ENCODE measurements around the gene ADTRP.

Gene ADTRP

GRCh38 chr6:11756726-11757125, 21.9 kb downstream of the ADTRP start:
- DNase-seq (ENCODE audit: low read depth in 2 of 3, low spot score in 1 of 3): no peak

DNA sequence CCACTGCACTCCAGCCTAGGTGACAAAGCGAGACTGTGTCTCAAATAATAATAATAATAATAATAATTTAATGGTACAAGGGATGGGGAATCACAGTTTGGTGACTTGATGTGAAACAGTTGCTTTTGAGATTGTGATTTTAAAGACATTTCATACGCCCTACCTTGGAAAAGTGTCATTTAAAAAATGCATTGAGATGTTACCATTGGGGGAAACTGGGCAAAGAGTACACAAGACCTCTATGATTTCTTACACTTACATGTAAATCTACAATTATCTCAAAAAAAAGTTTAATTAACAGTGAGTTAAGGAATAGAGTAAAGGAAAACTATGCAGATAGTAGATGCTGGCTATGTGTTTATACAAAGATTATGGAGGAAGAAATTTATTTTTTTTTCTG, 22.3 kb downstream of the ADTRP start:
- no peak for DNase-seq (ENCODE audit: low read depth in 2 of 3, low spot score in 1 of 3)

GRCh38 chr6:11755725-11756124, 22.9 kb downstream of the ADTRP start:
- no peak for DNase-seq (ENCODE audit: low read depth in 2 of 3, low spot score in 1 of 3)

DNA sequence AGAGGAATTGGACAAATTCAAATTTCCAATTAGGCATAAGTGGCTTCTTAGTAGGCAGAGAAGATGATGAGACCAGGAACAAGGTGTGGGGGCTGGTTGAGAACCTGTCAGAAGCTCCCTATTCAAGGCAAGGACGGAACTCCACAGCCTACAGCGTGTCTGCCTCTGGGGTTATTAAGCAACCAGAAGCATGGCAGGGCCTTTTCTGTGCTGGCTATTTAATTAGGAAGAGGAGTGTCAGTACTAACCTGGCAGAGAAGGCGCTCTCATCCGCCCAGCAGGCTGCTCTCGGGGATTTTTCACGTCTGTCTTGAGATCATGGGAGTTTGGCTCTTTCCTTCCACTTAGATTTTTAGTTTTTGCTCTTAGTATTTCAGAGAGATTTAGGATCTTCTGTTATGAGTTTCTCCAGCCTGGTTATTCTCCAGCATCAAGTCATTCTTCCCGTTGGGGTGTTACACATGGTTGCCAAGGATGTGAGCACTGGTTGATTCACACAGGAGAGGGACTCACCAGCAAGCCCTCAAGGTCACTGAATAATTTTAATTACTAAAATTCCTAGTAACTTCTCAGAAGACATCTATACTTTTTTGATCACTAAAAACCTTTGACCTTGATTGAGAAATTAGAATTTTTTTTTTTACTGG, 23.9 kb downstream of the ADTRP start:
- DNase-seq (ENCODE audit: low read depth in 2 of 3, low spot score in 1 of 3): no peak

DNA sequence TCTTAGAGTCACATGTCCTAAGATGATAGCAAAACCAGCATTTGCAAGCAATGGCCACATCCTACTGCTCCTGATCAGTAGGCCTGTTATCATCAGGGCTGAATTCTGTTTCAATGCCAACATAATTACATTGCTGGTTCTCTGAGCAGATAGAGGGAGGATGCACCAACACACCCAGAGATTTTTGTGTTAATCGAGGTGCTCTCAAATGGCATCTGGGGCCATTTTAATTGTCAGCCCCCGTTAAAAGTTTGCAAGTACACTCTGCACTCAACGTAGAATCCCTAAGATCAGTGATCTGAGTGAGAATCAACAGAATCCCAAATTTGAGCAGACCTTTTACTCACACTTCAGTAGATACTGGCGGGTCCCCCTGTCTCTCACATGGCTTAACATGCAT, 24.8 kb downstream of the ADTRP start:
- no peak for DNase-seq (ENCODE audit: low read depth in 2 of 3, low spot score in 1 of 3)

DNA sequence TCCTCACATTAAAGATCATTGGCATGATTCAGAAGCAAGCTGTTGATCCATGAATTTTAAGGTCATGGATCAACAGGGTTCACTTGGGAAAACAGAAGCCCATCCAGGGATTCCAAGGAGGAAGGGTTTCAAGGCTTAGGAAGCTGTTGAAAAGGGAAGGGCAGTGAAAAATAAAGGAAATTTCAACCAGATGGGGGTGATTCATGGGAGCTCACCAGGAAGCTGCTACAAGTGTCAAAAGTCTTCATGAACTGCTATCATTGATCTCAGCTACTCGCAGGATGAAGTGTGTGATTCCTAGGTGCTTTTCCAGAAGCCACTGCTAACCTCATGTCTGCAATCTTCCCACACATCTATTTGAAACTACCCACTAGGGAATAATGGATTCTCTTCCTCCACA, 26.2 kb downstream of the ADTRP start:
- no peak for DNase-seq (ENCODE audit: low read depth in 2 of 3, low spot score in 1 of 3)

- DNase-seq (ENCODE audit: low read depth in 2 of 3, low spot score in 1 of 3): no peak
These were observed 27.9 kb downstream of the ADTRP start for GRCh38 chr6:11750682-11751081.

GRCh38 chr6:11748591-11749210, 29.9 kb downstream of the ADTRP start:
- DNase-seq (ENCODE audit: low read depth in 2 of 3, low spot score in 1 of 3): no peak

DNA sequence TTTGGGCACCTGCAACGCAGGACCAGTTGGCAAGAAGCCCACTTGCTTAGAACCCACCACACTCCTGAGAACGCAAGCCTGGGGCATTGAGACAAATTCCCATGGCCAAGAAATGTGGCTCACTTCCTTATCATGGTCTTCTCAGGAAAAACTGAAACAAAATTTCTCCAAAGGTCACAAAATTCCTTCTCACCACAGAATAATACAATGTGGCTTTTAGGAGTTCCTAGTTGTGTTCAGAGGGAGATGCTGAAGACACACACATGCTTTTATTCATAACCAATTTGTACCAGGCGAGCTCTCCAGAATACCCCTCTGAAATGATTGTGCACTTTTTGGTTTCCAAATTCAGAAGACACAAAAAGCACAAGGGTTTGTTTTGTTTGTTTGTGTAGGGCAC, 31.6 kb downstream of the ADTRP start:
- no peak for DNase-seq (ENCODE audit: low read depth in 2 of 3, low spot score in 1 of 3)

DNA sequence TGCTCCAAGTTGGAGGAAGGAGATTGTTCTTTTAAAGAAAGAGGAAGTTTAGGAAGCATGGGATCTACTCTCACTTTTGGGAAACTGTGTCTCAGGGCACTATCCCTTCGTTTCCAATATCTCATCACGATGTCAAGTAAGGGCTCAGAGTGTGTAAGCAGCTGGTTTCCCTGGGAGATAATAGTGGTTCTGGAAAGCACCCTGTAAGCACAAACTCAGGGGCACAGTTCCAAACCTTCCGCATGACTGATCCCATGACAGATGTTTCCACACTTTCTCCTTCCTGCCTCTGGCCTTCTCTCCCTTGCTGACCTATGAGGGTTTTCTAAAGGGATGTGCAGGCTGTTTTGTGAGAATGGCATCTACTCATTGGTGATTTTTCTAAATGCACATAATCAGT, 33.9 kb downstream of the ADTRP start:
- no peak for DNase-seq (ENCODE audit: low read depth in 2 of 3, low spot score in 1 of 3)

DNA sequence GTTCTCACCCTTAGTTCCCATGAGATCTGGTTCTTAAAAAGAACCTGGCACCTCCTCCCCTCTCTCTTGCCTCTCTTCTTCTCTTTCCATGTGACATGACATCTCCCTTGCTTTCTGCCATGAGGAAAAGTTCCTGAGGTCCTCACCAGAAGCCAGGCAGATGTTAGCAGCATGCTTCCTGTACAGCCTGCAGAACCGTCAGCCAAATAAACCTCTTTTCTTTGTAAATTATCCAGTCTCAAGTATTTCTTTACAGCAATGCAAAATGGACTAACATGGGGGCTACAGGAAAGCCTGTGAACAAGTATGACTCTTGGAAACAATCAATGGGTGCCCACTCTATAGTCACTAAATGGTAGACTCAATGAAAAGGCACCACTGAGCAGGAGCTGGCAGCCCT, 34.5 kb downstream of the ADTRP start:
- no peak for DNase-seq (ENCODE audit: low read depth in 2 of 3, low spot score in 1 of 3)

DNA sequence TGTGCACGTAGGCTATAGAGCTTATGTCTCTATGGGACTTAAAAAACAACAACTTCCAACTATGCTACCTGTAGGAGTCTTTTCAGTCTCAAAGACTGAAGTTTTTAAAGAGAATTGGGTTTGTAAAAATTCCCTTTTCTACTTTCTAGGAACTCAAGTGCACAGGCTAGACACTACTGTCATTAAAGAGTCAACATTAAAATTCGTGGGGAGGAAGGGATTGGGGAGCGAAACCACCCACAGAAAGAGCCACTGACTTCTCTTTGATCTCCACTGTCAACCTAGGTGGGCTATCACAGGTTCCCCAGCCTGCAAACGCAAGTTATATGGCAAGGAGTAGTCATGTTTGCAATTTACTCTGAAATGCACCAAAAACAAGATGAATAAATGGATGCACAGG, 37.7 kb downstream of the ADTRP start:
- DNase-seq (ENCODE audit: low read depth in 2 of 3, low spot score in 1 of 3): no peak

- DNase-seq (ENCODE audit: low read depth in 2 of 3, low spot score in 1 of 3): no peak
These were observed 39.8 kb downstream of the ADTRP start for GRCh38 chr6:11738661-11739375.

DNA sequence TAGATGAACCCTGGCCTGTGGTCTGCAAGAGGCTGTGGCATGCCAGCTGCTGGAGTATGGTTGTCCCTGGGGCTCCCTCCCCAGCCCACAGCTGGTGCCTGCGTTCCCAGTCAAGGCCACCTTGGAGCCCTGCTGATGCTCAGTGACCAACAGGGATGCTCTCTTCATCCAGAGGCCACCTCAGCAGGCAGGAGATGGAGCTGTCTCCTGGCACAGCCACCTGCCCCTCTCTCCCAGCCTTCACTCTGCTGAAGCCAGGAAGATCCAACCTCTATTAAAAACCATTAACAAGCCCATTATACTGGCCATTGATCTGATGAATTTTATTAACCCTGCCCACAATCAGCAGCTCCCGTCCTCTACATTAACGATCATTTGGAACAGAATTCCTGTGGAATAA, 40.4 kb downstream of the ADTRP start:
- DNase-seq (ENCODE audit: low read depth in 2 of 3, low spot score in 1 of 3): no peak

DNA sequence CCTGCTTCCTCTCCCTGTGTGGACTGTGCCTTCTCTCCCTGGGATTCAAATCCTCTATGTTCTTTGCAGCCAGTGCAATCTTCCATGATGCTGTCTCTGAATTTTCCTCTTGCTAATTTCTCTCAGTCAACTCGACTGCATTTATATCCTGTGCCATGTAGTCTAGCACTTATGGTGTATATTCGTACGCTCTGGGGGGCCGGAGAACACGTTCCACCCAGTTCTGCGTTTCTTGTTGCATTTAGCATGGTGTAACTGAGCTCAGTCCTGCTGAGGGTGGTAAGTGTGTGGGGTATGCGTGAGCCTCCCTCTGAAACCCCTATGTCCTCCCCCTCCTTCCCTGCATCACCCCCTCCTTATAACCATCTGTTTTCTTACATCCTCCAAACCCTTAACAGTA, 42.0 kb downstream of the ADTRP start:
- no peak for DNase-seq (ENCODE audit: low read depth in 2 of 3, low spot score in 1 of 3)

DNA sequence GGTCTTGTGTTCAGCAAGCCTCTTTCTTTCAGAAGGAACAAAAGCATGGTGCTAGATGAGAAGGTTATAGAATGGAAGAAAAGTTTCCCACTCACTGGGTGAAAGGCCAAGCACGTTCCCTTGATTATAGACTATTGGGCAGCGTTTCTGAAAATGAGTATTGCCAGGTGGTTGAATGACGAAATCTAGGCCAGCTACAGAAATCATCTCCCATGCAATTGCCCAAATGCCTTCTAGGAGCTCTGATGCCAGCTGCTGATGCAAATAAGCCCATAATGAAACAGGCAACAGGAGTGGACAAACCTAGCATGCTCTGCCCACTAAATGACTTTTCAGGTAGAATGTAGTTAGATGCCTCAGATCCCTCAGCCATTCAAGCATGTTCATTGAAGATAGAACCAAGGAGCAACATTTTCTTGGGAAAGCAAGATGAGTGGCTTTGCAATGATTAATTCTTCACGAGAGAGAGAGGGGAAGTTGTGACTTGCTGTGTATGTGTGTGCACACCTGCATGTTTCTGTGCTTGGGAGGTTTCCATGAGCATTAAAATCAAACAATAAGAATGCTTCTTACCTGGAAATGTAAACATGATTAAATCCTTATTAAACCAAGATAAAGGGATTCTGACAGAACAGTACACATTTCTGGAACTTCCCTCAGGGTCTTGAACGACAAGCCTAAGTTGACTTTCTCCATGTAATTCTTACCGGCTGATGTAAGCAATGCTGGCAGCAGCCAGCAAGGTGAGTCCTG, 43.6 kb downstream of the ADTRP start:
- DNase-seq (ENCODE audit: low read depth in 2 of 3, low spot score in 1 of 3): no peak

DNA sequence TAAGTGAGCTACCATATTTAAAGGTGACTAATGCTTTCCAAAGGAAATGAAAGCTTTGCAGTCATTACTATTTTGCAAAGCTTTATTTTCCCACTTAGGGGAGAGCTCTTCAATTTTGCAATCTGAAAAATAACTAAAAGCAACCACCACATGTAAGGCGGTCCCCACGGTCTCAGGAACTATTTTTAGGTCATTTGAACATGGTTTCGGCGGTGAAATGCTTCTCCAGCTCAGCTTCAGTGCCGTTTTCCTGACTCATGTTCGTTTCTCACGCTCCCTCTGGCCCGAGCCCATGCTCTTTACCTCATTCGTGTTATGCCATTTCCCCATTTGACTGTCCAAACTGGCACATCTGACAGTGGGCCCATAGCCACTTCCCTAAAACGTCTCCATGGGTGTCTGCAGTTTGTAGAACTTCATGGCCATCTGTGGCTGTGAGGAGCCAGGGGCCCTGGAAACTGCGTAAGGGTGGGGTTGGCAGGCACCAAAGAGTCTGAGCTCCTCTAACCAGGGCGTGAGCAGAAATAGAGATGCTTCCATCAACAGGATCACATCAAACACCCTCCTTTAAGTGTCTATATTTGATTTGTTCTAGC, 46.5 kb downstream of the ADTRP start:
- peak; percentile 62 to 76 (median 67) for DNase-seq (ENCODE audit: low read depth in 2 of 3, low spot score in 1 of 3)

- no peak for DNase-seq (ENCODE audit: low read depth in 2 of 3, low spot score in 1 of 3)
These were observed 47.2 kb downstream of the ADTRP start for GRCh38 chr6:11731423-11731822.

GRCh38 chr6:11730641-11731040, 48.0 kb downstream of the ADTRP start:
- no peak for DNase-seq (ENCODE audit: low read depth in 2 of 3, low spot score in 1 of 3)

DNA sequence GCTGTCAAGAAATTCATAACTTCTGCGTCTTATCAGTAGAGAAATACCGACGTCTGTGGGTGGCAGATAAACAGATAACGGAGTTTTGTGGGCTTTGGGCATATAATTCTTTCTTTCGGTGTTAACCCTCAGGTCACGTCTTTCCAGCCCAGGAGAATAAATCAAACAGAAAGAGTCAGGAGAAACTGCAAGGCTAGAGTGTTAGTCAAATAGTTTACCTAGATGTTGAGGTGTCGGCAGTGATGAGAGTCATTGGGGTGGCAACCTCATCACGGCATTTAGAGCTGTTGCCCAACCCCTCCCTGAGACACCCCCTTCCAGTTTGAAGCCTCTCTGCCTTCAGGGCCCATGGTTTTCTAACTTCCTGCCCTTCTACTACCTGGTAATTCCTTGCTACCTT, 49.5 kb downstream of the ADTRP start:
- DNase-seq (ENCODE audit: low read depth in 2 of 3, low spot score in 1 of 3): peak in 1 of 3 donors; percentile 49

Data from stimulated activated CD4-positive, alpha-beta T cell treated with anti-CD3 and anti-CD28 coated beads, Interleukin-12 subunit alpha, Interleukin-12 subunit beta, amount 100 ng/mL, for 48 hours (primary cell).